Aorta (tissue), 5 donors: ENCODE data around the gene ARL17A. TPM values are rescaled to one million over a fixed set of nuclear protein-coding genes. Genes with fewer than 3 reads are reported as not detected.
"Not testable (repeated sequence)": the region's sequence is repeated elsewhere in the genome, so short reads cannot be mapped to it uniquely, and the experiment has no call there.

Experiments used
- ATAC-seq: fragments of 200-7000 bp; cut with Tn5 transposase; one replicate; pipeline ENCODE4 v1.9.1; 2022; ENCODE audit warnings: moderate library complexity; ENCODE audit not compliant: low FRiP score
- DNase-seq, 2 donors: peaks; one replicate each; pipeline ENCODE4 v3.0.0-alpha.2; 2020
- H3K27ac ChIP-seq, 2 donors: one replicate each; pipeline ENCODE4 v1.5.1; 2013; ENCODE audit warnings: low read length in 2 of 2, mild to moderate bottlenecking in 2 of 2, moderate library complexity in 2 of 2, control low read depth in 1 of 2, inconsistent platforms in 1 of 2, low read depth in 1 of 2
- H3K27me3 ChIP-seq, 2 donors: one replicate each; pipeline ENCODE4 v1.6.1; 2013; ENCODE audit warnings: control low read depth in 1 of 2, low read length in 1 of 2, mild to moderate bottlenecking in 1 of 2, moderate library complexity in 1 of 2; ENCODE audit not compliant: insufficient read depth in 2 of 2, control insufficient read depth in 1 of 2
- H3K36me3 ChIP-seq, 2 donors: one replicate each; pipeline ENCODE4 v1.6.1; 2013; ENCODE audit warnings: control low read depth in 1 of 2, low read length in 1 of 2, mild to moderate bottlenecking in 1 of 2; ENCODE audit not compliant: insufficient read depth in 2 of 2, control insufficient read depth in 1 of 2
- H3K4me1 ChIP-seq, 2 donors: one replicate each; pipeline ENCODE4 v1.6.1; 2013; ENCODE audit warnings: low read length in 2 of 2, control low read depth in 1 of 2, mild to moderate bottlenecking in 1 of 2, moderate library complexity in 1 of 2; ENCODE audit not compliant: insufficient read depth in 2 of 2, control insufficient read depth in 1 of 2
- H3K4me3 ChIP-seq, 2 donors: one replicate each; pipeline ENCODE4 v1.5.1; 2013; ENCODE audit warnings: low read length in 2 of 2, control low read depth in 1 of 2, mild to moderate bottlenecking in 1 of 2
- H3K9me3 ChIP-seq: one replicate; pipeline ENCODE4 v1.6.1; 2013; ENCODE audit warnings: mild to moderate bottlenecking, low read length; ENCODE audit not compliant: control insufficient read depth
- WGBS, 2 donors: extraction: QIAGEN DNeasy Blood & Tissue Kit; methylation state at CpG; one replicate each; pipeline ENCODE4 v1.1.7; 2013; 5-methylcytosine and 5-hydroxymethylcytosine counted together
- intact Hi-C, 2 donors: fragments of 100-400 bp; cut with DNase I; formaldehyde crosslinking; loops; one replicate each; pipeline versions ENCODE4 v1.14.2 to v1.15.0; 2022
- polyA plus RNA-seq, 2 donors: library from polyadenylated mRNA; stranded (reverse); fragments of 200-250 nt; gene quantifications; one replicate each; pipeline ENCODE4 v1.2.3, GENCODE V29; 2013
- total RNA-seq, 2 donors: library from RNA; stranded (reverse); fragmentation: NEBNext Ultra II Directional; extraction: Animal tissue kit (Norgen Biotek cat#: 25700); gene quantifications; one replicate each; pipeline ENCODE4 v1.2.1, GENCODE V29; 2021
- donor health status: healthy with polysubstance abuse.
- donor health status: Bipolar disorder and iron deficiency.
- donor health status: DM: no; HTN: no; CAD: no.
- donor health status: DM: no; HTN: no; CAD: no.
- donor health status: DM: yes; HTN: yes; CAD: no.

The ARL17A gene
- total and polyA plus RNA-seq, 4 donors = 4.7 to 13.2 (median 9.8) TPM

GRCh38 chr17:46611304-46611703, 31.8 kb upstream of the ARL17A start:
- WGBS, 2 donors = no CpG with 5 or more reads among the region's 2 CpGs
- DNase-seq, H3K27me3 ChIP-seq, intact Hi-C loops, H3K36me3 ChIP-seq, ATAC-seq, H3K9me3 ChIP-seq, H3K27ac ChIP-seq, H3K4me3 ChIP-seq, H3K4me1 ChIP-seq: not testable (repeated sequence)

GRCh38 chr17:46603125-46603524, 23.6 kb upstream of the ARL17A start:
- H3K36me3 ChIP-seq, H3K27ac ChIP-seq, H3K4me1 ChIP-seq, H3K27me3 ChIP-seq, H3K9me3 ChIP-seq, ATAC-seq, intact Hi-C loops, DNase-seq, H3K4me3 ChIP-seq: not testable (repeated sequence)

GRCh38 chr17:46600767-46601166, 21.3 kb upstream of the ARL17A start:
- intact Hi-C loops, H3K27ac ChIP-seq, H3K9me3 ChIP-seq, H3K36me3 ChIP-seq, H3K4me1 ChIP-seq, ATAC-seq, DNase-seq, H3K4me3 ChIP-seq, H3K27me3 ChIP-seq: not testable (repeated sequence)
- no CpG with 5 or more reads among the region's 3 CpGs for WGBS, 2 donors

GRCh38 chr17:46598344-46598931, 18.9 kb upstream of the ARL17A start:
- H3K27me3 ChIP-seq, H3K9me3 ChIP-seq, DNase-seq, H3K36me3 ChIP-seq, ATAC-seq, H3K4me1 ChIP-seq, H3K27ac ChIP-seq, H3K4me3 ChIP-seq, intact Hi-C loops: not testable (repeated sequence)
- WGBS, 2 donors = 21 to 42% methylated on average over 2 of the region's 3 CpGs

- WGBS, 2 donors = no CpG with 5 or more reads among the region's 7 CpGs
- intact Hi-C loops, H3K9me3 ChIP-seq, H3K27me3 ChIP-seq, ATAC-seq, DNase-seq, H3K4me3 ChIP-seq, H3K27ac ChIP-seq, H3K36me3 ChIP-seq, H3K4me1 ChIP-seq: not testable (repeated sequence)
Measured at GRCh38 chr17:46591332-46591731, 11.8 kb upstream of the ARL17A start.

GRCh38 chr17:46590157-46591146, 11.0 kb upstream of the ARL17A start, which contains the start of gene NSF:
NSF (plus strand) TSS chr17:46590669; CDS start chr17:46590776, 107 bp downstream.
- H3K36me3 ChIP-seq, H3K27me3 ChIP-seq, intact Hi-C loops, H3K4me1 ChIP-seq, H3K4me3 ChIP-seq, H3K27ac ChIP-seq, DNase-seq, H3K9me3 ChIP-seq: not testable (repeated sequence)
- ATAC-seq = peak; percentile 95
- no CpG with 5 or more reads among the region's 95 CpGs for WGBS, 2 donors

- H3K4me1 ChIP-seq, intact Hi-C loops, H3K27me3 ChIP-seq, DNase-seq, H3K9me3 ChIP-seq, ATAC-seq, H3K27ac ChIP-seq, H3K36me3 ChIP-seq, H3K4me3 ChIP-seq: not testable (repeated sequence)
- no CpG with 5 or more reads among the region's 3 CpGs for WGBS, 2 donors
Measured at GRCh38 chr17:46585444-46585843, 6.0 kb upstream of the ARL17A start.

GRCh38 chr17:46580082-46580481, 591 bp upstream of the ARL17A start:
- H3K4me3 ChIP-seq, H3K27ac ChIP-seq, H3K36me3 ChIP-seq, H3K9me3 ChIP-seq, H3K27me3 ChIP-seq, ATAC-seq, DNase-seq, H3K4me1 ChIP-seq, intact Hi-C loops: not testable (repeated sequence)
- WGBS, 2 donors = 3 to 4% methylated on average over 3 to 9 of the region's 18 CpGs

- ATAC-seq, intact Hi-C loops, DNase-seq, H3K4me1 ChIP-seq, H3K4me3 ChIP-seq, H3K27ac ChIP-seq, H3K27me3 ChIP-seq, H3K9me3 ChIP-seq, H3K36me3 ChIP-seq: not testable (repeated sequence)
- no CpG with 5 or more reads among the region's 4 CpGs for WGBS, 2 donors
Measured at GRCh38 chr17:46571796-46572195, 7.7 kb downstream of the ARL17A start.
